GM21576 (cell line): ENCODE results near the gene PLEK2.
A peak's percentile ranks its signal among the peaks of the same experiment; 100 is the strongest.
"Not testable (repeated sequence)": the region's sequence is repeated elsewhere in the genome, so short reads cannot be mapped to it uniquely, and the experiment has no call there.

Experiments
- ATAC-seq: cut with Tn5 transposase; IDR thresholded peaks from one replicate; pipeline ENCODE4 v1.9.1; 2021; ENCODE audit warnings: mild to moderate bottlenecking, moderate library complexity; ENCODE audit not compliant: unreplicated experiment

PLEK2 gene

DNA sequence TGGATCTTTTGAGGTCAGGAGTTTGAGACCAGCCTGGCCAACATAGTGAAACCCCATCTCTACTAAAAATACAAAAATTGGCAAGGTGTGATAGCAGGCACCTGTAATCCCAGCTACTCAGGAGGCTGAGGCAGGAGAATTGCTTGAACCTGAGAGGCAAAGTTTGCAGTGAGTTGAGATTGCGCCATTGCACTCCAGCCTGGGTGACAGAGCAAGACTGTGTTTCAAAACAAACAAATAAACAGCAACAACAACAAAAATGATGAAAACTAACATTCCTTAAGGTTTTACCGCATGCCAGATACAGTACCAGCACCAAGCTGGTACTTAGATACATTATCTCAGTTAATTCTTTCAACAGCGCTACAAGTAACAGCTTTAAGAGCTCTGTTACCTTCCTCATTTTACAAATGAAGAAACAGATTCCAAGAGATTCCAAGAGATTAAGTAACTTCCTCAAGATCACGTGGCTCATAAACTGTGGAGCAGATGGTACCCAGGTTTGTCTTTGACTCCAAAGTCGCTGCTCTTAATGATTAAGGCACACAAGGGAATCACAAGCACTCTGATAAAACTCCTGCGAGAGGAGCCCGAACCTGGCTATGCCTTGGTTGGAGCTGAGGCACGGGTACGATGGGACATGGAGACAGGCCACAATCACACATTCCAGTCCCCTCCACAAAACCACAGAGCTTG, 17.7 kb upstream of the PLEK2 start:
- ATAC-seq, result no peak

DNA sequence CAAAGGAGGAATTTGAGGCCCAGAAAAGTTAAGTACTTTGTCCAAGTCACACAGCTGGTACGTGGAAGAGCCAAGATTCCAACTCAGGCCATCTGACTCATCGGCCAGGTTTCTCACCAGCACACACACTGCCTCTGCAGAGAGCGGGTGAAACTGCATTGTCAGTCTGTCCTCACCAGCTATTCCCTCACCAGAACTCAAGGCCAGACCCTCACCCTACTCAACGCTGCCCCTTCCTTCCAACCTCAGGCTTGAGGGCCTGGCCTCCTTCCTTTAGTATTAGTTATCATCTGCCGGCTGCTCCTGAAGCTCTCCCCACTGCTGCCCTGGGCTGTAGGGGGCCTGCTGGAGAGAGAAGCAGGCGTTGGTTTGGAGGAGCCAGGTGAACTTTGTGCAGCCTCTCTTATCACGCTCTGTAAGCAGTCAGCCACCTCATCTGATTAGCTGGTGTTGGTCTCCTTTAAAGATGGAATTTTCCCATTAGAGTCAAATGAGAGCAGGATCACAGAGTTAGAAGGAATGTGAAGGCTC, 16.6 kb upstream of the PLEK2 start:
- no peak for ATAC-seq

DNA sequence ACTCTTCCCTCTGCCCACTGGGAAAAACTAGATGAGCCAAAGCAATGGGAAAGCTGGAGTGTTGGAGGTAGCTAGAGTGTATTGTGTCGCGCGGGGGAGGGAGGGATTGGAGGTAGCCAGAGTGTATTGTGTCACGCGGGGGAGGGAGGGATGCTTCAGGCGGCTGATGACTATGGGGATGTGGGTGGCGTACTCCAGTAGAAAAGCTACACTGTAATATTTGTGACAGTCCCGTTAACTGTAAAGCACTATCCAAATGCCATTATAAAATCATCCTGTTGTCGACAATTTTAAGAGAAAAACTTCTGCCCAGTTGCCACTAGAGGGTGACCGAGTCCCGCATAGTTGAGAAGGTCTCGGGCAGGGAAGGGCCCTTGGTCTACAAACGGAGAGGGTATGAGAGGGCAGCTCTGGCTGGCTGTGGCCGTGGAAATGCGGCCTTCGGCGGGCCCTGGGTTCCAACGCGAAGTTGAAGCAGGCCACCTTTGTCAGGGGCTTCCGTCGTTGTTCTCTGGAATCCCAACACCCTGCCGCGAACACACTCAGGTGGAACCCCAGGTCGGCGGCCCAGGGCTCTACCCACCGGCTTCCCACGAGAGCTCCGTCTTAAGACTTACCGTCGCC, 15.1 kb upstream of the PLEK2 start:
- peak; percentile 62 for ATAC-seq

DNA sequence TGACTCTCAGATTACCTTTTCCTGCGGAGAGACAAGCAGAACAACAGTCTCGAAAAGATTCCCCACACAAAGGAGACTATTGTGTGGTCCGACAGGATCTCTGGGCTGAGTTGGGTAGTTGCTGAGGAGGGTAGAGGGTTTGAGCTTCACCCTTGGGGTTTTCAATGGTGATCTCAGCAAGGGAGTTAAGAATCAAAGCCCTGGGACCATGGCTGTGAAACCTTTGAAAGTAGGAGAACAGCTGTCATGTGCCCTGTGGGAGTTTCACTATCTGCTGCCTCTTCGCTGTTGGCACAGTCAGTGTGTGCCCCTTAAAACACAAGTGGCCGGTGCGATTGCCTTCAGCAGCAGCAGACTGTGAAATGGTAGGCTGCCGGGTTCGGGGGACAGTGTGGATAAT, 14.2 kb upstream of the PLEK2 start:
- no peak for ATAC-seq

DNA sequence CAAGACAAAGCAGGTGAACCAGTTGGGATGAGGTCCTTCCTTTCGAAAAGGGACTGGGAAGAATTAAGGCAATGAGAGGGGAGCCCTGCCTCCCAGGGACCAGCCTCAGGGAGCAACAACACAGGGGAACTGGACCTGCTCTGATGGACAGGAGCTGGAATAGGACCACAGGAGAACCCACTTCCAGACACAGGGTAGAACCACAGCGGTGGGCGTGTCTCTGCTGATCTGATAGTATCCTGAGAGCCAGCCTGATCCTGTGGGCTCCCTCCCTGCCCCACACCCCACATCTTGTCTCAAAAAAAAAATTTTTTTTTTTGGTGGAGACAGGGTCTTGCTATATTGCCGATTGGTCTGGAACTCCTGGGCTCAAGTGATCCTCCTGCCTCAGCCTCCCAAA, 13.6 kb upstream of the PLEK2 start:
- no peak for ATAC-seq

DNA sequence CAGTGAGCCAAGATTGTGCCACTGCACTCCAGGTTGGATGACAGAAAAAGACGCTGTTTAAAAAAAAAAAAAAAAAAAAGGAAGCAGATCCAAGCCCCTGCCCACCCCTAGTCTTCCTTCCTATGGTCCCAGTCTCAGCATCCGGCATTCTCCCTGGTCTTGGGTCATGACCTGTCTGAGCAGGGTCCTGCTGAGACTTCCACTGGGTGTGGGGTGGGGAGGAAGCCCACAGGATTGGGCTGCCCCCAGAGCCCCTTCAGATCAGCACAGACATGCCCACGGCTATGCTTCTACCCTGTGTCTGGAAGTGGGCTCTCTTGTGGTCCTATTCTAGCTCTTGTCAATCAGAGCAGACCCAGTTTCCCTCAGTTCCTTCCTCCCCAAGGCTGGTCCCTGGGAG, 12.6 kb upstream of the PLEK2 start:
- ATAC-seq, result no peak

DNA sequence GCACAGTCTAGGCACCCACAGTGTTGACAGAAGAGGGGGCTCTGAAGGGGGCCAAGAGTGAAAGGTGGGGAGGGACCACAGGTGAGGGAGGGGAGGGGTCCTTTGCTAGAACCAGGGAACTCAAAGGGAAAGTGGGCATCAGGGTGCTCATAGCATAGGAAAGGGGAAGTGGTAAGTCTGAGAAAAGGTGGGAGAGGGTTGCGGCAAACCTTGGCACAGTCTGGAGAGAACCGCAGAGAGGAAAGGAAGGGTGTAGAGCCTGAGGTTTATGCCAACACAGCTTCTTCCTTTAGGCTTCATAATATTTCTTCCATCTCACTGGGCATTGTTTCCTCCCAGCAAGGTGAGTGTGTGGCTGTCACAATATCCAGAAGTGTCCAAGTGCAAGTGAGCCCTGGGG, 11.5 kb upstream of the PLEK2 start:
- no peak for ATAC-seq

DNA sequence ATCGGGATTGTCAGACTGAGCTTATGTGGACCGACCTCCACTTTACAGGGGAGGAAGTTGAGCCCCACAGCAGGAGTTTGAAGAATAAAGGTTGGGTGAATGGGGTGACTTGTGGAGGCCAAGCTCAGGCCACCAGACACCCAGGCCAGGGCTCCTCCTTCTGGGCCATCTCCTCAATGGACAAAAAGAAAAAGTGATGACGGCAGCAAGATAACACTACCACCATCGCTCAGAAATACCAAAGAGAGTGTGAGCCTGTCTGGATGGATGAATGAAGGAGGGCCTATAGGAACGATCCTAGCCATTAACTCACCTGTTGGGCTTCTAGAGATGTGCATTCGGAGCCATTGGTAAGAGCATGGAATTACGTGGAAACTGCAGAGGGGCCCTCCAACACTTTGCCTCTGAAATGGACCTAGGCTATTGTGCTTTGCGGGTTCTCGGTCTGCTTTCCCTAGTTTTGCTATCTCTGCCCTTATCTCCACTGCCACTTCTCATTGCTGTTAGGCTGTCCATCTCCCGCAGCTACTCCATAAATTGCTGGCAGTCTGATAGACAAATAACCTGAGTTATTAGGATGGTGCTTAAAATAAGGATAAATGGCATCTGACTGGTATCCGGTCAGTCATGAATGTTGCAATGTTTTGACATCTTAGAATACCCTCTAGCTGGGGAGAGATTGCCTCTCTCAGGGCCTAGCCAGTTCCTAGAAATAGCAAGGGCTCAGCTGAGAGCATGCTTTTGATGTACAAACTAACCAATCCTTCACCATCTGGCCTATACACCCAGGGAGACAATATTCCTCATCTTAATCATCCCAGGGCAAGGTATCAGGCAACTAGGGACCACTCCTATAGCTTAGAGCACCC, 9.6 kb upstream of the PLEK2 start:
- ATAC-seq, result no peak

DNA sequence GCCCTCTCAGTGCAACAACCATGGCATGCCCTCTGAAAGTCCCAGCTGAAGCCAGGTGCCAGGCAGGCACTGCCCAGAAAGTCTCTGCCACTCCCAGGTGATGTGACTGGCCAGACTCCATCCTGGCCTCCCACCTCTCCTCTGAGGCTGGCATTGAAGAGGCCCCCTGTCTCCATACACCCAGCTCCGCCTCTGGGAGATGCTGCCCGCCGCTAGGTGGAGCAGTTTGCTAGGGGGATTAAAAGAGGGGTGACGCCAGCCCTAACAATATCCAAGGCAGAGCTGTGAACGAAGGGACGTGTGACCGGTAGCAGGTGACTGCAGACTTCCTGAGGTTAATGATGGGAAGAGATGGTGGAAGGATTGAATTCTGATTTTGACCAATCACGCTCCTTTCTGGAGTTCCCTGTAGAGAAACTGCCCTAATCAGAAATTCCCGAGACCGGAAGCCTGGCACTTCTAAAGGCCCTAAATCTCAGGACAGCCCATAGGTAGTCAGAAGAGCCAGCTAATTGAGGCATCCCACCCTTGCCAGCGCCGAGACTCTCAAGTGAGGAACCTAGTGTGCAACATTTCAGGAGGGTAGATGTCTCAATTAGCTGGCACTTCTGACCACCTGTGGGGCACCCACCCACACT, 8.3 kb upstream of the PLEK2 start:
- ATAC-seq, result no peak

DNA sequence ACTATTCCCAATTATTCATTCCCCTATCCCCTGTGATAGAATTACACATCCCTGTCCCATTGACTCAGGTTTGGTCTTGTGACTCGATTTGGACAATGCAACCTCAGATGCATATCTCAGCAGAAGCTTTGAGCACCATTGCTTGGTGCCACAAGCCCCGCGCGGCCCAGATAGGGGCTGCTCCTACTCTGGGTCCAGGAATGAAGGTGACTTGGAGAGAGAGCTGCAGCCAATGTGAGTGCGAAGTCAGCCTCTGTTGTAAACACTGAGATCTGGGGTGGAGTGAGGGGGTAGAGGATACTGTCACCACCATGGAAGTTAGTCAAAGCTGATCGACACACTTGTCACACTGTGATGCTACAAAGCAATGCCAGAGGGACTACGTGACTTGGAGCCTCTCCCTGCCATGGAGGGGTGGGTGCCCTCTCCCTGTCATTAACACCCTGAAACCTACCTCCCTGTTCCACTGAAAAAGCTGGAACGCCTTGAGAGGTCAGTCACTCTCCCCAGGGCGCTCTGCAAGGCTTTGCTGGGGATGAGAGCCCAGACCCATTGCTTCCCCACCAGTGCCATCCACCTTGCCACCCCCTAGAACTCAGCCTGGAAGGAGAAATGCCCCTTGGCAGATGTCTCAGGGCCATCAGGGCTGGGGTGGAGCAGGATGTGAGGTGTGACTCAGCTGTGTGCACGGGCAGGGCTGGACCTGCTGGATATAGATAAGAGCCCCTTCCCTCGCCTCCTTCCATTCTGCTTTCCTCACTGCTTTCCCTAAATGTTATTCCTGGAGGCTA, 6.6 kb upstream of the PLEK2 start:
- no peak for ATAC-seq

DNA sequence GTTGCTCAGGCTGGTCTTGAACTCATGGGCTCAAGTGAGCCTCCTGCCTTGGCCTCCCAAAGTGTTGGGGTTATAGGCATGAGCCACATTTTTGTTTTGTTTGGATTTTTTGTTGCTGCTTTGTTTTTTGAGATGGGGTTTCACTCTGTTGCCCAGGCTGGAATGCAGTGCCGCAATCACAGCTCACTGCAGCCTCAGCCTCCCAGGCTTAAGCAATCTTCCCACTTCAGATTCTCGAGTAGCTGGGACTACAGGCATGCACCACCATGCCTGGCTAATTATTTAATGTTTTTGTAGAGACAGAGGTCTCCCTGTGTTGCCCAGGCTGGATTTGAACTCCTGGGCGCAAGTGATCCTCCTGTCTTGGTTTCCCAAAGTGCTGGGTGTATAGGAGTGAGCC, 5.7 kb upstream of the PLEK2 start:
- ATAC-seq, result no peak

DNA sequence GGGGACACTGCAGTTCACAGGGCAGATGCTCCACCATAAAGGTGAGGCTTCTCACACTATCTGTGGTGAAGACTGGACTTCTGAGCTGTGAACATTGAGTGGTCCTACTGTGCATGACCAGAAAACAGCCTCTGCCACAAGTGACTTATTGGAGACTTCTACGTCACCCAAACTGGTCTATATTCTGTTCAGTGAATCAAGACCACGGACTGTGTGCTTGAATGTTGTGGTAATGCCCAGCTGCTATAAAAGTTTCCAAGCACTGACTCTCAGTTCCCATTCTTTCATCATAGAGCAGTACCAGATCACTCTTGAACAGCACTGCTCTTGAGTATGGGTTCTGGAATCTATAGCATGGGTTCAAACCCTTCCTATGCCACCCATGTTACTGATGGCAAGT, 4.8 kb upstream of the PLEK2 start:
- no peak for ATAC-seq

DNA sequence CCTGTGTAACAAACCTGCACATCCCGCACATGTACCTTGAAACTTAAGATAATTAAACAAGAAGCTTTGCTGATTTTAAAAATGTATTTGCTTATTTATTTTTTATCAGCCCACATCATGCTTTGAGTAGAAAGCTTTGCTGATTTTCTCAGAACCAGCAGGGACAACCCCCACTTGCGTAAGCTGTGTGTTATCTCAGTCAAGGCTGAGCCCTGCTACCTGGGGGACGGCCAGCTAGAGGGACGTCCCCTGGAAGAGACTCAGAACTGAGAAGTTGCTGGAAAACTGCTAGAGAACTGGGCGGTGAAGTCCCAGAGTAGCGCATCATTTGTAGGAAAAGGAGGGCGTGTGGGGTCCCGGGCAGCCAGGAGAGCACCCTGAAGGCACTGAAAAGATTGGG, 4.1 kb upstream of the PLEK2 start:
- ATAC-seq, result no peak

DNA sequence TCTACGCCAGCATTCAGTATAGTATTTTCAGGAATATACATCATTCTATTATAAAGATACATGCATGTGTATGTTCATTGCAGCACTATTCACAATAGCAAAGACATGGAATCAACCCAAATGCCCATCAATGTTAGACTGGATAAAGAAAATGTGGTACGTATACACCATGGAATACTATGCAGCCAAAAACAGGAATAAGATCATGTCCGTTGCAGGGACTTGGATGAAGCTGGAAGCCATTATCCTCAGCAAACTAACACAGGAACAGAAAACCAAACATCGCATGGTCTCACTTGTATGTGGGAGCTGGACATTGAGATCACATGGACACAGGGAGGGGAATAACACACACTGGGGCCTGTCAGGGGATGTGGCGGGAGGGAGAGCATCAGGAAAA, 3.6 kb upstream of the PLEK2 start:
- not testable (repeated sequence) for ATAC-seq

DNA sequence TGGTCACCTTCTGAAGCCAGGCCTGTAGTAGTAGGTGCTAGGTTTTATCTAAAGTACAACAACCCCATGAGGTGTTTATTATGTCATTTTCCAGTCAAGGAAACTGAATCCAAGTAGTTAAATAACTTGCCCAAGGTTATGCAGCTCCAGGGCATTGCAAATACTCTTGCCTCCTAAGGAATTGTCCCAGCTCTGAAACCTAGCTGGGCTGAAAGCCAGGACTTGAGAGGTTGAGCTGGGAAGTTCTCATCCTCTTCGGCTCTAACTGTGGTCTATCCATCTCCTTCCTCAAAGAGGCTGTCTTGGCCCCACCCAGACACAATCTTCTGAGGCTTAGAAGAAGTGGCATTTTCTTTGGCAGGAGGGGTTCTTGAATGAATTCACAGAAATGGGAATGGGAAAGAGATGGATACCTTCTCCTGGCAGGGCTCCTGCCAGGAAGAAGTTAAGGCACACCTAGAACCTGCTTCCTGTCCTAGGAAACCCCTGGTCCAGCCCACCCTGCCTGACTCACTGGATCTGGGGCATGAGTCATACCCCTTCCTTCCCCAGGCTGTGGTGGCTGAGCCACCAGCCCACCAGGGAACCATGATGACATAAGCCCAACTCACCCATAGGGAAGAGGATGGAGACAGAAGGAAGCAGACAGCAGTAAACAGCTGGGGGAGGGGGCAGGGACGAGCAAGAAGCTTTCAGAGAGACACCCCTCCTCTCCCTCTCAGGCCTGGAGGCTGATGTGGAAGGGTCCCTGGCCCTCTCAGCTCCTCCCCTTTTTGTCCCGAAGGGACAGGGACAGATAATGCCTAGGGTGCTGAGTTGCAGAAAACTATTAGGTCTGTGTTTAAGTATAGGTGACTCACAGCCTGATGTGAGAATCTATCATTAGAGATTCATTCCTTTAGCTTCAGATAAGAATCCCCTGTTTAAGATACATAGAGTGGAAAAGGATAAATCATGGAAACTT, 2.1 kb upstream of the PLEK2 start:
- no peak for ATAC-seq

DNA sequence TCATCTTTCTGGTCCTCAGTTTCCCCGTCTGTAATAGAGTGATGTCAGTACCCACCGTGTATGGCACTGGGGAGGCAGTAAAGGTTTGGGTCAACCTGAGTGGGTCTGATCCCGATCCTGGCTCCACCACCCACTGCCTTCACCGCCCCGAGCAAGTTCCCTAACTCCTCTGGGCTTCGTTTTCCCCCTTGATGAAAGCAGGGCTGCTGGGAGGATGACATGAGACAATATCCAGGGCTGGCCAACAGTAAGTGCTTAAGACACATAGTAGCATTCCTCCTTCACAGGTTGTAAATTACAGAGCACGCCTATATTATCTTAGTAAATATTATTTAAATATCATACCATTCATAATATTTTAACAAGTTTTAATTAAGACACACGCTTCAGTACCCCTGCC, 595 bp downstream of the PLEK2 start:
- ATAC-seq, result no peak

DNA sequence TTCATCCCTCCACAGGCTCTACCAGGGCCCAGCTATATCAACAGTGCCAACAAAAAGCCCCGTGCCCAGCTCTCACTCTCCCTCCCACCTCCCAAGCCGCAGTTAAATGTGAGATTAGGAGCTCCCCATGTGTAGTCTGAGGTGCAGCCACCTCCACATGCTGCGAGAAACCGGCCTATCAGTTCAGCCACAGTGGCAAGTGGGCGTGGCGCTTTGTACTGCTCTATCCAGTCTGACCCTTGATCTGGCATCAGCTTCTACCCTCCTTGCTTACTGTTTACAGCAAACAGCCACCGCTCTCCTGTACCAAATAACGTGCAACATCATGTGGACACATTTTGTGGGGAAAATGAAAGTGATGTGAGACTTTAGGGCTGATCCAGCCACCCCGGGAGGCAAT, 1.7 kb downstream of the PLEK2 start:
- no peak for ATAC-seq

DNA sequence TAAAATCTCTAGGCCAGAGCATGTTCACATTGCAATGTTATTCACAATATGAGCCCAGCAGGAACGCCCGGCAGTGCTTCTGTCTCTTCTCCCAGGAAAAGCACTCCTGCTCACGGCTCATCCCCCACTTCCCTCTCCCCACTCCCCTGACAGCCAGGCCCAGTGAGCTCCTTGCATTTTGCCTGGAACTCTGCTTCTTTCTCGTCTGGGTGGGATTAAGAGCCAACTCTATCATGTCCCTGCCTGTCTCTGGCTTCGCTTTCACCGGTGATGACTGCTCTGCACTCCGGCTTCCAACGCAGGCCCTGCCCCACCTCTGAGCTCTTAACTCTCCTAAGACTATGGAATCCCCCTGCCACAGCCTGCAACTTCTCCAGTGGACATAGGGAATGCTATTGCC, 2.5 kb downstream of the PLEK2 start:
- no peak for ATAC-seq

DNA sequence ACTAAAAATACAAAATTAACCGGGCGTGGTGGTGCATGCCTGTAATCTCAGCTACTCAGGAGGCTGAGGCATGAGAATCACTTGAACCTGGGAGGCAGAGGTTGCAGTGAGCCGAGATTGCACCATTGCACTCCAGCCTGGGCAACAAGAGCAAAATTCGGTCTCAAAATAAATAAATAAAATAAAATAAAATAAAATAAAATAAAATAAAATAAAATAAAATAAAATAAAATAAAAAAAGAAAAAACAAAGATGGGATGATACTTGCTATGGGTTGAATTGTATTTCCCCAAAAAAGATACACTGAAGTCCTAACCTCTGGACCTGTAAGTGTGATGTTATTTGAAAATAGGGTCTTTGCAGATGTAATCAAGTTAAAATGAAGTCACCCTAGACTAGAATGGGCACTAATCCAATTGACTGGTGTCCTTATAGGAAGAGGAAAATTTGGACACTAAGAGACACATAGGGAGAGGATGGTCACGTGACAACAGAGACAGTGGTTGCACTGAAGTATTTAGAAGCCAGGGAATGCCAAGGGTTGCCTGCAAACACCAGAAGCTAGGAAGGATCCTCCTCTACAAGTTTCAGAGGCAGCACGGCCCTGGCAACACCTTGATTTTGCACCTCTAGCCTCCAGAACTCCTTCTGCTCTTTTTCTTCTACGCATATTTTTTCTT, 3.7 kb downstream of the PLEK2 start:
- not testable (repeated sequence) for ATAC-seq
